ENCODE data around the gene ZNF274. TPM values are rescaled to one million over a fixed set of nuclear protein-coding genes. Genes with fewer than 3 reads are reported as not detected.

The ZNF274 gene
- polyA plus RNA-seq, 1 of the 3 experiments (the other 2 are of a cell fraction): 3.1 TPM

DNA sequence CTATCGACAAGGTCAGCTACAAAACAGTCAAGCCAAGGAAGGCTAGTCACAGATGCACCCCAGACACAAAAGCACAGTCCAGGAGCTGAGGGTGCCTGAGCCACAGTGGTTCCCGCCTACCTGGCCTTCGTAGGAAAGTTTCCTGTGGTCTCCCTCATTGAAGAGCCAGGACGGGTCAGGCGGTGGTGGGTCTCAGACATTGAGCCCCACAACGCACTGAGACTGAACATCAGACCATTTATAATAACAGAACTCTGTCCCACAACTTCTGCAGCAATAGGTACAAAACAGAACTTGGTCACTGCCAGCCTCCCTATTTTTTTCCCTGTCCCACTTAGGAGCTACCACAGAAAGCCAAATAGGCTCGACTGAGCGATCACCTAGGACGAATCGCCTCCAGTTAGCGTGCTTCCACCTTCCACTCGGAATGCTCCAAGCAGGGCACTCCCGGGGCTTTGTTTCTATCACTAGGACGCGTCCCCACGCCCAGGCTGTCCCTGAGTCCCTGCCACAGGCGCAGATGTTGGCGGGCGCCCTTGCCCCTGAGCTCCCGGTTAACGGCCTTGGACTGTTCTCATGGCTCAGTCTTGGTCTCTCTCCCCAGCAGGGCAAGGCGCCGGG is 45.2 kb downstream of the ZNF274 start (continued):
- TF ChIP-seq, protein P1, sequence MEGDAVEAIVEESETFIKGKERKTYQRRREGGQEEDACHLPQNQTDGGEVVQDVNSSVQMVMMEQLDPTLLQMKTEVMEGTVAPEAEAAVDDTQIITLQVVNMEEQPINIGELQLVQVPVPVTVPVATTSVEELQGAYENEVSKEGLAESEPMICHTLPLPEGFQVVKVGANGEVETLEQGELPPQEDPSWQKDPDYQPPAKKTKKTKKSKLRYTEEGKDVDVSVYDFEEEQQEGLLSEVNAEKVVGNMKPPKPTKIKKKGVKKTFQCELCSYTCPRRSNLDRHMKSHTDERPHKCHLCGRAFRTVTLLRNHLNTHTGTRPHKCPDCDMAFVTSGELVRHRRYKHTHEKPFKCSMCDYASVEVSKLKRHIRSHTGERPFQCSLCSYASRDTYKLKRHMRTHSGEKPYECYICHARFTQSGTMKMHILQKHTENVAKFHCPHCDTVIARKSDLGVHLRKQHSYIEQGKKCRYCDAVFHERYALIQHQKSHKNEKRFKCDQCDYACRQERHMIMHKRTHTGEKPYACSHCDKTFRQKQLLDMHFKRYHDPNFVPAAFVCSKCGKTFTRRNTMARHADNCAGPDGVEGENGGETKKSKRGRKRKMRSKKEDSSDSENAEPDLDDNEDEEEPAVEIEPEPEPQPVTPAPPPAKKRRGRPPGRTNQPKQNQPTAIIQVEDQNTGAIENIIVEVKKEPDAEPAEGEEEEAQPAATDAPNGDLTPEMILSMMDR (IDR thresholded peaks at IDR 0.05): no peak
- TF ChIP-seq YY1 (IDR thresholded peaks at IDR 0.05; ENCODE audit: low read depth): no peak
- TF ChIP-seq FOXM1 (IDR thresholded peaks at IDR 0.05; ENCODE audit: low read depth): no peak
- no peak for TF ChIP-seq MXI1 (IDR thresholded peaks at IDR 0.05; ENCODE audit: low read depth, low read length)
- no peak for TF ChIP-seq GATA2 (CRISPR knock-in tag; IDR thresholded peaks at IDR 0.05)
- TF ChIP-seq SIN3A (IDR thresholded peaks at IDR 0.05; ENCODE audit: borderline replicate concordance, low read depth, low read length): no peak
- TF ChIP-seq RFX5 (IDR thresholded peaks at IDR 0.05; ENCODE audit: low read length): no peak
- TF ChIP-seq, protein P2, sequence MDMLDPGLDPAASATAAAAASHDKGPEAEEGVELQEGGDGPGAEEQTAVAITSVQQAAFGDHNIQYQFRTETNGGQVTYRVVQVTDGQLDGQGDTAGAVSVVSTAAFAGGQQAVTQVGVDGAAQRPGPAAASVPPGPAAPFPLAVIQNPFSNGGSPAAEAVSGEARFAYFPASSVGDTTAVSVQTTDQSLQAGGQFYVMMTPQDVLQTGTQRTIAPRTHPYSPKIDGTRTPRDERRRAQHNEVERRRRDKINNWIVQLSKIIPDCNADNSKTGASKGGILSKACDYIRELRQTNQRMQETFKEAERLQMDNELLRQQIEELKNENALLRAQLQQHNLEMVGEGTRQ (IDR thresholded peaks at IDR 0.05; ENCODE audit: borderline replicate concordance, low read depth, low read length): no peak
- TF ChIP-seq CHD2 (IDR thresholded peaks at IDR 0.05; ENCODE audit: low read length, partially characterized antibody): no peak

DNA sequence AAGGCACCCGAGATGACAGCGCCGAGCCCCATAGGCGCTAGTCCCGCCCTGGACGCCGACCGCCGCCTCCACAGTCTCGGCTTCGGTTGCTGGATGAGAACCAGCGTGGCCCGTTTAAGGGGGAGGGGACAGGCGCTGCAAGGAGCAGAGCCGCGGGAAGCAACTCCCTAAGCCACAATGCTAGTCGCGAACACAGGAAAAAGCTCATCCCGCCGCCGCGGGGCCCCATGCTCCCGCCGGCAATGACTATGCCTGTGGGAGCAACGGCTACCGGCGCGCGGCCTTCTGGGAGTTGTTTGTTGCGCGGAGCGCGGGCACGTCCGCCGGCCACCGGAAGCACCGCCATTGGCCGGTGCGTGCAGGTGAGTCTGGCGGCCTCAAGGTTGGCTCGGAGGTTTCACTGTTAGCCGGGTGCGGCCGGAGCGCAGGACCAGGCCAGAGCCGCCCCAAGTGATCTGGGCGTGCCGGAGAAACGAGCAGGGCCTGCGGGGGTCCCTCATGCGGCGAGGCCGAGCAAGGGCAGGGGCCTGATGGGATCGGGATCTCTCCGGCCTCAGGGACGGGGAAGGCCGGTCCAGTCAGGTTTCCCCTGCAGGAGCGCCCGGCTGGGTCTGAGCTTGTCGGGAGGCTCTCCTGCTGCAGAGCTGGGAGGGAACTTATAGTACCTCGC is 45.9 kb downstream of the ZNF274 start, which contains the start of gene ZNF544:
TSS of gene ZNF544 (plus strand) at position 330 of the 670 bp plus-strand sequence. CDS start 15,110 bp downstream, outside the sequence.
- ChIA-PET POLR2A (interaction anchor here (0.6 kb wide), 2 partner anchors 43 to 46 kb away, joined by 3 to 4 read pairs; partner anchors contain the start of gene ZNF274), CTCF (interaction anchor here (1.4 kb wide), 1 partner anchor 73 kb away, joined by 3 read pairs; no protein-coding TSS in a partner anchor)
- TF ChIP-seq FOSL2 (IDR thresholded peaks at IDR 0.05; ENCODE audit: borderline replicate concordance, low read depth) (no peak), RXRA (IDR thresholded peaks at IDR 0.05; ENCODE audit: borderline replicate concordance, low read depth) (no peak), RFX5 (IDR thresholded peaks at IDR 0.05; ENCODE audit: low read length) (no peak), GABPA (IDR thresholded peaks at IDR 0.05; ENCODE audit: low read depth) (peak; percentile 41; the same call in 1 of the 2 replicates), TAF1 (IDR thresholded peaks at IDR 0.05; ENCODE audit: borderline replicate concordance, low read depth, low read length) (no peak), FOXJ3 (CRISPR knock-in tag; IDR thresholded peaks at IDR 0.05) (0 out of 2 replicates have a peak, but pooled peaks have one; percentile 27)
- TF ChIP-seq, protein P3, sequence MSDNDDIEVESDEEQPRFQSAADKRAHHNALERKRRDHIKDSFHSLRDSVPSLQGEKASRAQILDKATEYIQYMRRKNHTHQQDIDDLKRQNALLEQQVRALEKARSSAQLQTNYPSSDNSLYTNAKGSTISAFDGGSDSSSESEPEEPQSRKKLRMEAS (IDR thresholded peaks at IDR 0.05; ENCODE audit: low read depth): no peak
- TF ChIP-seq, protein P2 (IDR thresholded peaks at IDR 0.05; ENCODE audit: borderline replicate concordance, low read depth, low read length): no peak
- Histone ChIP-seq H3K9me3 (no peaks in the 10 kb centered on the region; the same call in 1 of the 2 replicates), H3K9me2 (no peaks in the 10 kb centered on the region), H3K4me3 (ENCODE audit: low read depth in 2 of 2, low read length in 1 of 2) (peak within 1 kb of the TSS in 1 of 2 experiments; percentile 42; a peak in 2 of 4 replicates), H3K27me3 (ENCODE audit: insufficient read depth) (no peaks in the 10 kb centered on the region), H3K4me1 (ENCODE audit: control insufficient read depth in 1 of 2, insufficient read depth in 2 of 2, low read depth in 1 of 2, low read length in 1 of 2) (no peaks in the 10 kb centered on the region; a peak in 1 of 4 replicates), H3F3A (replicated peaks; ENCODE audit: insufficient read depth) (no peaks in the 10 kb centered on the region), H3K36me3 (replicated peaks in 1 of 2; ENCODE audit: control insufficient read depth in 1 of 2, insufficient read depth in 2 of 2, low read length in 1 of 2) (no peaks in the 10 kb centered on the region), H3K4me2 (no peak within 1 kb of the TSS), H3K9ac (no peak within 1 kb of the TSS), H2AFZ (ENCODE audit: low read depth) (no peak within 1 kb of the TSS), H4K20me1 (ENCODE audit: insufficient read depth) (no peaks in the 10 kb centered on the region), H3K27ac (ENCODE audit: low read depth in 2 of 2, low read length in 1 of 2) (no peak within 1 kb of the TSS; a peak in 1 of 4 replicates), H3K79me2 (ENCODE audit: insufficient read depth) (no peaks in the 10 kb centered on the region)
- 8% methylated on average over 21 of the region's 62 CpGs for WGBS (ENCODE audit: low lambda C conversion rate)
- DNase-seq: peak; percentile 74
